Stimulated activated CD4-positive, alpha-beta T cell treated with anti-CD3 and anti-CD28 coated beads, Interleukin-15, amount 100 ng/mL, for 24 hours (primary cell): Measurements from ENCODE around the gene RAB28.

Experiments
- DNase-seq: peaks from one replicate; pipeline ENCODE4 v3.0.0-alpha.2; 2020

Gene RAB28

DNA sequence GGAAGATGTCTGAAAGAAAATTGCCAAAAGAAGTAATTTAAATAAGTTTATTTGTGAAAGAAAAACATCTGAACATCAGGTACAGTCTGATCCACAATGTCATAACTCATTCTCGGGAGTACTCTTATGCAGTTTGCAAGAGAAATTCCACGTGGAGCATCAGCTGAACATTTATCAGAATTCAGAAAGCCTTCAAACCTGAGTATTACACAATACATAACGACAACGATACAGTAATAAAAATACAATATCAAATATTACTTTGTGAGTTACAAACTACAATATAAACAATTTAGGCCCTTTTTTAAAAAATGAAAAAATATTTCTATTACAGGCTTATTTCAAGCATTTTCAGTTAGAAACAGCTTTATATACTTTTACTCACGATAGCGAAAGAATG, 116.4 kb downstream of the RAB28 start:
- DNase-seq: no peak

- DNase-seq: no peak
These were observed 116.9 kb downstream of the RAB28 start for GRCh38 chr4:13367244-13367643.

- DNase-seq: no peak
These were observed 118.9 kb downstream of the RAB28 start for GRCh38 chr4:13365195-13365594.

DNA sequence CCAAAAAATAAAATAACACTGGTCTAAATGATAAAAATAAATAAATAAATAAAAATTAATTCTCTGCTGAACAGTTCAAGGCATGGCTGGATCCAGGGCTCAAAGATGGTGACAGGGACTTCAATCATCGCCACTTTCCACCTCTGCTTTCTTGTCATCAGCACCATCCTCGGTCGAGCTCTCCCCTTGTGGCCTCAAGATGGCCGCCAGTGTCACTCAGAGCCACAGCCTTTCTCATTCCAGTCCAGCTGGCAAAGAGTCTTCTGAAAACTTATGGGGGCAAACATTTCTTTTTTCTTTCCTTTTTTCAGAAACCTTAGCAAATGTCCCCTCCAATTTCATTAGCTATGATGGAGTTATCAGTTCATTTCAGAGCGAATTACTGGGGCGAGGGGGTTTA, 119.5 kb downstream of the RAB28 start:
- DNase-seq: no peak

- no peak for DNase-seq
These were observed 120.0 kb downstream of the RAB28 start for GRCh38 chr4:13364172-13364571.

- DNase-seq: no peak
These were observed 124.3 kb downstream of the RAB28 start for GRCh38 chr4:13359809-13360208.

DNA sequence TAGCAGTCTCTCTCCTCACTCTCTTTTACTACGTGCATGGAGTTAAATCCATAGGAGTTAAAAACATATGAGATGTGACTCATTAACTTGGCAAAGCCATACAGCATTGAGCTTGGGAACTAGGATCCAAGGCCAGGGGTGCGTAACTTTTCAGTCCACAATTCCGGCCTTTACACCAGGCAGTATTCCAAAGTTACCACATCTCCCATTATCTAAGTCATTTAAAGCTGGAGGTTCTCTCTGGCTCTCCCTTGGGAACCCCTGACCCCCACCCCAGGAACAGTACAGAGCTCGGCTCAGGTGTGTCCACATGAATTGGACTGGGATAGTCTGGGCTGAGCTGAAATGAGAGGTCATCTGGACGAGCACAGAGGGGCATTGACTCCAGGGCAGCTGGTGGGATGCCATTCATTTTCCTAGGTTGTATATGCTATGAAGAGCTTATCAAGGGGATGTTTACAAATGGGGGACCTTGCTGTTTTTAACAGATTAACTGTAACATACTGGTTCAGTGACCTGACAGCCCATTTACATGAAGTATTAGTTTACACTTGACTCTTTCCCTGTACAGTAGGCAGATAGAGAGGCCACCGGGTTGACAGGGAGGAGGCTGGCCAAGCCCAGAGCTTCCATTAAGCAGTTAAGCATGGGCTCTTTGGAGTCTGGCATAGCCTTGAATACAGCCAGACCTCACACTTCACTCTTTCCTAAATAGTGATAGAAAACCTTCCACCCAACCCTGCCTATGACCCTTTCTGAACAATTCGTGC, 128.8 kb downstream of the RAB28 start:
- DNase-seq: no peak

GRCh38 chr4:13349096-13349495, 135.0 kb downstream of the RAB28 start:
- no peak for DNase-seq

DNA sequence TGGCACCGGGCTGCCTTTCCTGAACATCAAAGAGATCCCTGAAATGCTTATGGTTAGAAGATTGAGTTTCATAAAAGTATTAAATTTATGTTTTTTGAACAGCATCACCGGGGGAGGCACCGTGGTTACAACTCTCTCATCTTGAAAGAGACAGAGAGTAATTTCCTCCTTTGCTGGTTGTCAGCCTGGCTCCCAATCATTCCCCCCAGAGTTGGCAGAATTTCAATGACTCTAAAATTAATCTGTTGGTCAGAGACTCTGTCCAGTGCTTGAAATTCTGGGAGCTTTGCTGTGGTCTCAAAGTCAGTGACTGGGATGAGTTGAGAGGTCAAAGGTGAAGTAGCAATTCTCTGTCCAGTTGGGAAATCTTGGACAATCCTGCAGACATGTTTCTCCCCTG, 135.9 kb downstream of the RAB28 start:
- DNase-seq: no peak

DNA sequence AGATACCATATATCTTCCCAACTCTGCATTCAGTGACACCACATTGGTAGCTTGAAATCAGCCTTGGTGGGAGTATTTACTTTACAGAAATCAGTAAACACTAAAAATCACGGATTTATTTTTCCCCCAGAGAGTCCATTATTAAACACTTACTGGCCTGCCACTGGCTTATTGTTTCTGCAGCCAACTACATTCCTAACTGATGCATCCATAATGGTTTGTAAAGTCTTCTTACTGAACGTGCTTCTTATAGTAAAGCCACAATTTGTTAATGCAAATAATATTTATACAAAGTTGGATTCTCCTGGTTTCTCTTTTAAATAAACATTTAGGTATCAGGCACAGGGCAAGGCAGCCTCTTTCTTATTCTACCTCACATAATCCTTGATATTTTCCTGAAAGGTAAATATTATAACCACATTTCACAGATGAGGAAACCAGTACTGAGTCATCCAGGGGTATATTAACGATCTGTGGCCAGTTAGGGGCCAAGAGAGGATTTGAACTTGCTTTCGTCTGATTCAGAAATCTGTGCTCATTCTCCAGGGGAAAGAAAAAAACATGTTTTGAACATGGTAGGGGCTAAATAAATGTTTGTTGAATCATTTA, 136.5 kb downstream of the RAB28 start:
- DNase-seq: no peak

GRCh38 chr4:13344216-13344615, 139.9 kb downstream of the RAB28 start:
- no peak for DNase-seq

GRCh38 chr4:13340672-13341071, 143.5 kb downstream of the RAB28 start:
- no peak for DNase-seq

GRCh38 chr4:13331827-13332226, 152.3 kb downstream of the RAB28 start:
- DNase-seq: no peak

DNA sequence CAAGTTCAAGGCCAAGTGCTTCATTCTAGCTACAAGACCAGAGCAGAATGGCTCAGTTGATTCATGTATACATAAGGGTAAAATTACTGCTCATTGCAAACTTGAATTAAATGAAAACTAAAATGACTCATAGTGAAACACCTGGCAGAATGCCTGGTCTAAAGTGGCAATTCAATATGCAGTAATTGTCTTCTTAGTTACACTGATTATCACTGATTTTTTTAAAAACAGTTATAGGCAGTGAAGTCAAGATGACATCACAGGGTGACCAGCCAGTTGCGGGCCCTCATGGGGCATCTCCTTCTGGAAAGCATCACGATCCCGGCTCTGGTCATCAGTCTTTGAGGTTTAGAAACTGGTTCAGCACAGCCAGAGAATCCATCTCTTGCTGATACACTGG, 154.2 kb downstream of the RAB28 start:
- no peak for DNase-seq

DNA sequence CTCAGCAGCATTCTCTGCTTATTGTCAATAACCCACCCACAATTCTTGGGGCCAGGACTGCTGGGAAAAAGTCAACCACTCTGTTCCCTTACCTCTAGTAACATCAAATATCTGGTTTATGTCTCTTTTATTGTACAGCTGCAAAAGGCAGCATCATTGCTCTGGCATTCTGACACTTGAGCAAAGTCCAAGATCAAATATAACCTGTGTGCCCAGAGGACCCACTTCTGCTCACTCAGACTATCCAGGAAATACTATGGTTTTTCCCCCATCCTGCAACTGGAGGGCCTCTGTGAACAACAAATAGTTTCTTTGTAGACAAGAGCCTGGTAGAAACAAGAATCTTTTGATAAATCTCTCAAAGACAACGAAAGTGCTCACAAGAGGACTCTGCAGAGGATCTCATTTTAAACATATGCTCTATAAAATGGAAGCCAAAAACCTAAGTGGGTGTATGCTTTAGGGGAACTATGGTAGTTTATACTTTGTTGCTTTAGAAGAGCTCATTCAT, 154.7 kb downstream of the RAB28 start:
- DNase-seq: no peak

DNA sequence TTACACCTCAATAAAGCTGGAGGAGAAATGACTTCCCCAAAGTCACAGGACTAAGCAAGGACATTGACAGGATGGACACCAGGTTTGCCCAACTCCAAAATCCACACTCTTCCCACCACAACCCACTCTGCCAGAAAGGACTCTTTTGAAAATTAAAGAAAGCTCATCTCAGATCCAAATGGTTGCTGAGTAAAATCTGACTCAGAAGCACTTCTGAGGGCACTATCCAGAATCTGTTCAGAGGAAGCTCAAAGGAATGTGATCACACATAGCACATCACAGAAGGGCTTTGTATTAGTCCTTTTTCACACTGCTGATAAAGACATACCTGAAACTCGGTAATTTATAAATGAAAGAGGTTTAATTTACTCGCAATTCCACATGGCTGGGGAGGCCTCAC, 155.5 kb downstream of the RAB28 start:
- DNase-seq: no peak

GRCh38 chr4:13327991-13328390, 156.1 kb downstream of the RAB28 start:
- no peak for DNase-seq

- no peak for DNase-seq
These were observed 158.4 kb downstream of the RAB28 start for GRCh38 chr4:13325744-13326143.

DNA sequence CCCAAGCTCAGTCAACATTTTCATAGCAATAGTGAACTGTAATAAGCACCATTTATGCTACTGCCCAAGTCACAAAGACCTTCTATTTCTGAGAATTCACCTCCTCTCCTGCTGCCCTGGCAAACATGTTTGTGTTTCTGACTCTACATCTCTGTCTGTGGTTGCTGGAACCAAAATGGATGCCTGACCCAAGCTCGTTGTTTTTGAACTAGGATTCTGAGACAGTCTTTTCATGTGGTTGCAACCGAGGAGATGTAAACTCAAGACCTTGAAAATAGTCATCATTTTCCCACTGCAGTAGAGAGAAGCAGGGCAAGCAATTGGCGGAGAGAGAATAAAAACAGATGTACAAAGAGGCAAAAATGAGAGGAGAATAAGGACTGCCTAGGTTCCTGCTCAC, 160.2 kb downstream of the RAB28 start:
- DNase-seq: no peak

DNA sequence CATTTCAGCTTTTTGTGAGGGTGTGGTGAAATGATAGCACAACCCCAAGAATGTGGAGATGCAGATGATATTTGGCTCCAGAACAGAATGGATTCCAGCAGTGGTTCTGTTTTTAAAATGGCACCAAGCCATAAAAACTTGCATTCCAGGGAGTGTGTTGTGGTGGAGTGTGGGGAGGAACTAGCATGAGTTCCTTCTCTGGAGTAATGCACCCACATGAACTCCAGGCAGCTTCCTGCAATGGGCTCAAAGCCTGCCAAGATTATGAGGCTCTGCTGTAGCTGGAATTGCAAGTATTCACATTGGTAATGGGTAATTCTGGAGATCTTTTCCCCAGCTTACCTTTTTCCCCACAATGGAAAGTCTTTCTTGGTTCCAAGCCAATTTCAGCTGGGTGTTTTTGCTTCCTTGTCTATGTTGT, 161.4 kb downstream of the RAB28 start:
- DNase-seq: no peak
